NT2/D1 (cell line): ENCODE data around the gene TSPAN12.
"Not testable (repeated sequence)": the region's sequence is repeated elsewhere in the genome, so short reads cannot be mapped to it uniquely, and the experiment has no call there.

Source experiments
- DNase-seq: peaks from one replicate; pipeline ENCODE4 v3.0.0-alpha.2; 2011; ENCODE audit warnings: low read depth, low spot score
- H3K27me3 ChIP-seq: 2 replicates; pipeline ENCODE4 v1.6.0; 2011; ENCODE audit warnings: mild to moderate bottlenecking; ENCODE audit not compliant: insufficient read length, insufficient read depth
- H3K36me3 ChIP-seq: 2 replicates; pipeline ENCODE4 v1.6.1; 2011; ENCODE audit warnings: mild to moderate bottlenecking, low read length, mixed read lengths; ENCODE audit not compliant: insufficient read depth, insufficient read length
- H3K4me1 ChIP-seq: 2 replicates; pipeline ENCODE4 v1.5.1; 2011; ENCODE audit not compliant: insufficient read depth, insufficient read length
- H3K4me3 ChIP-seq: 2 replicates; pipeline ENCODE4 v1.5.1; 2011; ENCODE audit warnings: low read depth; ENCODE audit not compliant: insufficient read length
- H3K9ac ChIP-seq: 2 replicates; pipeline ENCODE4 v1.6.0; 2011; ENCODE audit warnings: low read depth; ENCODE audit not compliant: insufficient read length
- H3K9me3 ChIP-seq: 2 replicates; pipeline ENCODE4 v1.5.1; 2011; ENCODE audit warnings: mild to moderate bottlenecking, low read length; ENCODE audit not compliant: insufficient read depth
- SUZ12 ChIP-seq: IDR thresholded peaks from 2 replicates; pipeline ENCODE4 v1.6.1; 2011; ENCODE audit not compliant: insufficient read length, insufficient read depth; ENCODE audit errors: extremely low read depth
- YY1 ChIP-seq: IDR thresholded peaks from 2 replicates; pipeline ENCODE4 v1.6.1; 2011; ENCODE audit not compliant: insufficient read length, insufficient read depth
- ZNF274 ChIP-seq: IDR thresholded peaks from 2 replicates; pipeline ENCODE4 v1.6.1; 2011; ENCODE audit warnings: mild to moderate bottlenecking, low read depth, low read length

Gene TSPAN12

GRCh38 chr7:120792091-120792860 lies 65.7 kb downstream of the TSPAN12 start:
- no peaks in the 10 kb centered on the region for H3K36me3 ChIP-seq
- peak; percentile 80 for DNase-seq
- H3K4me3 ChIP-seq: no peak overlapping the region
- no peaks in the 10 kb centered on the region for H3K4me1 ChIP-seq
- no peak overlapping the region for H3K9ac ChIP-seq
- TF ChIP-seq SUZ12: no peak
- TF ChIP-seq YY1: no peak
- TF ChIP-seq ZNF274: no peak
- no peaks in the 10 kb centered on the region for H3K27me3 ChIP-seq
- H3K9me3 ChIP-seq: peaks cover 3% of the 10 kb centered on the region; the same call in 1 of the 2 replicates

GRCh38 chr7:120785095-120785494 lies 72.8 kb downstream of the TSPAN12 start:
- Histone ChIP-seq H3K27me3 (no peaks in the 10 kb centered on the region), H3K4me3 (no peak overlapping the region), H3K36me3 (no peaks in the 10 kb centered on the region), H3K4me1 (no peaks in the 10 kb centered on the region), H3K9ac (no peak overlapping the region), H3K9me3 (no peaks in the 10 kb centered on the region)
- TF ChIP-seq ZNF274: no peak
- no peak for TF ChIP-seq YY1
- TF ChIP-seq SUZ12: no peak
- DNase-seq: no peak

- H3K4me1 ChIP-seq: no peaks in the 10 kb centered on the region
- H3K4me3 ChIP-seq: no peak overlapping the region
- no peak for TF ChIP-seq YY1
- no peak for TF ChIP-seq SUZ12
- TF ChIP-seq ZNF274: no peak
- DNase-seq: no peak
- H3K9ac ChIP-seq: no peak overlapping the region
- no peaks in the 10 kb centered on the region for H3K36me3 ChIP-seq
- no peaks in the 10 kb centered on the region for H3K27me3 ChIP-seq
- no peaks in the 10 kb centered on the region for H3K9me3 ChIP-seq
Measured at GRCh38 chr7:120783721-120784120, 74.2 kb downstream of the TSPAN12 start.

- DNase-seq: no peak
- H3K36me3 ChIP-seq: no peaks in the 10 kb centered on the region
Measured at GRCh38 chr7:120783273-120783672, 74.7 kb downstream of the TSPAN12 start.

GRCh38 chr7:120781924-120782323 lies 76.0 kb downstream of the TSPAN12 start:
- H3K27me3 ChIP-seq, DNase-seq: not testable (repeated sequence)

More at GRCh38 chr7:120783273-120783672, 74.7 kb downstream of the TSPAN12 start:
- Histone ChIP-seq H3K27me3 (no peaks in the 10 kb centered on the region), H3K4me1 (no peaks in the 10 kb centered on the region), H3K4me3 (no peak overlapping the region), H3K9me3 (no peaks in the 10 kb centered on the region), H3K9ac (no peak overlapping the region)
- no peak for TF ChIP-seq YY1
- no peak for TF ChIP-seq SUZ12
- no peak for TF ChIP-seq ZNF274

GRCh38 chr7:120780938-120781337 lies 77.0 kb downstream of the TSPAN12 start:
- Histone ChIP-seq H3K4me1 (no peaks in the 10 kb centered on the region), H3K9ac (no peak overlapping the region), H3K9me3 (no peaks in the 10 kb centered on the region), H3K4me3 (no peak overlapping the region), H3K36me3 (no peaks in the 10 kb centered on the region), H3K27me3 (no peaks in the 10 kb centered on the region)
- DNase-seq: no peak
- TF ChIP-seq YY1 (no peak), ZNF274 (no peak), SUZ12 (no peak)

More at GRCh38 chr7:120781924-120782323, 76.0 kb downstream of the TSPAN12 start:
- H3K9ac ChIP-seq, H3K9me3 ChIP-seq, H3K4me1 ChIP-seq, H3K4me3 ChIP-seq, H3K36me3 ChIP-seq: not testable (repeated sequence)

- not testable (repeated sequence) for H3K4me1 ChIP-seq, DNase-seq, H3K4me3 ChIP-seq, H3K9ac ChIP-seq, H3K36me3 ChIP-seq, H3K27me3 ChIP-seq, H3K9me3 ChIP-seq
Measured at GRCh38 chr7:120780451-120780850, 77.5 kb downstream of the TSPAN12 start.

GRCh38 chr7:120779078-120779477 lies 78.9 kb downstream of the TSPAN12 start:
- not testable (repeated sequence) for H3K27me3 ChIP-seq, H3K9me3 ChIP-seq, H3K9ac ChIP-seq, DNase-seq, H3K36me3 ChIP-seq, H3K4me3 ChIP-seq, H3K4me1 ChIP-seq
